HG03575 (cell line): ENCODE measurements around the gene RHOU.

Experiments
- ATAC-seq: cut with Tn5 transposase; IDR thresholded peaks from one replicate; pipeline ENCODE4 v1.9.1; 2021; ENCODE audit not compliant: unreplicated experiment, insufficient number of reproducible peaks, low FRiP score; ENCODE audit errors: extremely low read depth

The RHOU gene

DNA sequence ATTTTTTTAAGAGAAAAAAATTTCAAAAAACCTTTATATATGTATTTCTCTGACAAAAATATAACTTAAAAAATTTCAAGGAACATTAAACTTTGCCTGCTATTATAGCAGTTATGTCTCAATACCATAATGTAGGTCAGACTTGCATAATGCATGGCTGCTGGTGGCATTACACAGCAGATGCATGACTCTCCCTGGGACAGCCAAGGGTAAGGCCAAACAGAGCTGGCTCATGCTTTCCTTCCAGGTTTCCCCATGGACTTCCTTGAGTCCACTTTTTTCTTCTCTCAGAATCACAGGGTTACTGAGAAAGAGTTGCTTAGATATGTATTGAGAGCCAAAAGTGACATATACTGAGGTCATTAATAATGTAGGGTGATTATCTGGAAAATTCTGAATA lies 43.7 kb downstream of the RHOU start:
- no peak for ATAC-seq

DNA sequence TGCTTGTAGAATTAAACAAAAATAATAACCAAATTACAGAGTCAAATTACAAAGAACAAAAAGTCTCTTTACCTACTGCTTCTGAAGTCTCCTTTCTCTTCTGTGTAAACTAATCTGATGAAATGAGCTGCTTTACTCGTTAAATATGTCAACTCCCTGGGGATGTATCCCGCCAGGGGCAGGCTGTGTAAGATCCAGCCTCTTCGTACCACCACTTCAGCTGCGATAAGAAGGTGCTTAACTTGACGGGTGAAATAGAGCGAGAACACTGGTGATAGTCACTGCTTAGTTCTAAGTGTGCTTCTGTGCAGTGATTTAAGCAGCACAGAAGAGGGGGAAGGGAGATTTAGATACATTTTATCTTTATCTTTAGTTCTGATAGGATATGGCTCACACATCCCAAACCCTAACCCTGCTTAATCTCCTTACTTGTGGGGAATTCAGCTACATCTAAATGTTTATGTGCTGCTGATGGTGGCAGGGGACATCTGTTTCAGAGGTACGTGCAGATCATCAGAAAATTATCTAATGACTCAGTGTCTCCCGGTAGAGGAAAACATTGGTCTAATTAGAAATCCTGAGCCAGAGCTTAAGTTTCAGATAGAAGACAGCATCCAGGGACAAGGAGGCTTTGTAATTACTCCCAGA lies 46.0 kb downstream of the RHOU start:
- no peak for ATAC-seq

DNA sequence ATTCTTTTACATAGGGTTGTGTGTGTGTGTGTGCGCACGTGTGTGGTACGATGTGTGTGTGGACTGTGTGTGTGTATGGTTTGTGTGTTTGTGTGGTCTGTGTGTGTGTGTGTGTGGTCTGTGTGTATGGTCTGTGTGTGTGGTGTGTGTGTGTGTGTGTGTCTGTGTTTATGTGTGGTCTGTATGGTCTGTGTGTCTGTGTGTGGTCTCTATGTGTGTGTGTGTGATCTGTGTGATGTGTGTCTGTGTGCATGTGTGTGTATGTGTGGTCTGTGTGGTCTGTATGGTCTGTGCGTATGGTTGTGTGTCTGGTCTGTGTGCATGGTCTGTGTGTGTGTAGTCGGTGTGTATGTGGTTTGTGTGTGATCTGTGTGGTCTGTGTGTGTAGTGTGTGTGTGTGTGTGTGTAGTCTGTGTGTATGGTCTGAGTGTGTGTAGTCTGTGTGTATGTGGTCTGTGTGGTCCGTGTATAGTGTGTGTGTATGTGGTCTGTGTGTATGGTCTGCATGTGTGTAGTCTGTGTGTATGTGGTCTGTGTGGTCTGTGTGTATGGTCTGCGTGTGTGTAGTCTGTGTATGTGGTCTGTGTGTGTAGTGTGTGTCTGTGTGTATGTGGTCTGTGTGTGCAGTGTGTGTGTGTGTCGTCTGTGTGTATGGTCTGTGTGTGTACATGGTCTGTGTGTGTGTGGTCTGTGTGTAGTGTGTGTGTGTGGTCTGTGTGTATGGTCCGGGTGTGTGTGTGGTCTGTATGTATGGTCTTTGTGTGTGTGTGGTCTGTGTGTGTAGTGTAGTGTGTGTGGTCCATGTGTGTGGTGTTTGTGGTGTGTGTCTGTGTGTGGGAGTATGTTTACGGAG lies 46.8 kb downstream of the RHOU start:
- no peak for ATAC-seq

DNA sequence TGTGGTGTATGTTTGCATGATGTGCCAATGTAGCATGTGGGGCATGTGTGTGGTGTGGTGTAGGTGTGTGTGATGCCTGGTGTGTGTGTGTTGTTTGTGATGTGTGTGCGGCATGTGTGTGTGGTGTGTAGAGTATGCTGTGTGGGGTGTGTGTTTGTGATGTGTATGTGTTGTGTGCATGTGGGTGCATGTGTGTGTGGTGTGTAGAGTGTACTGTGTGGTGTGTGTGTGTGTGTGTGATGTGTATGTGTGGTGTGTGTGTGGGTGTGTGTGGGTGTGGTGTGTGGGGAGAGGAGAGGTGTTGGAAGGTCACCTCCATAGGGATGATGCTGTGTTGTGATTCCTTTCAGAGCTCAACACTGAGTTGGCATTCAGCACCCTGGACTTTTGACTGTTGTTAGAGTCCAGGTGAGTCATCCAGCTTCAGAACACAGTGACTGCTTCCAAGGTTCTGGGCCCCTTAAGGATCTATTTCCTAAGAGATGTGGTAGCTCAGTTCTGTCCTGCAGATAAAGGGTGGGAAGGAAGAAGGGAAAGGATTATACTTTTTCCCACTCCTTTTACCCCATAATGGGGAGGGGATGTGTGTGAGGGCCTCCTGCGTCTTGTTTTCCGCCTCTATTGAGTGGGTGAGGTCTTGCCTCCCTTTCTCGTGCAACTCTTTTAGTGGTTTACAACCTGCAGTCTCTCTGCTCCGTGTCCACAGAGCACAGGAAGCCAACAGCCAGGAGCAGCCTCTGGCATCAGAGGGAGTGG lies 47.6 kb downstream of the RHOU start:
- ATAC-seq, result no peak

DNA sequence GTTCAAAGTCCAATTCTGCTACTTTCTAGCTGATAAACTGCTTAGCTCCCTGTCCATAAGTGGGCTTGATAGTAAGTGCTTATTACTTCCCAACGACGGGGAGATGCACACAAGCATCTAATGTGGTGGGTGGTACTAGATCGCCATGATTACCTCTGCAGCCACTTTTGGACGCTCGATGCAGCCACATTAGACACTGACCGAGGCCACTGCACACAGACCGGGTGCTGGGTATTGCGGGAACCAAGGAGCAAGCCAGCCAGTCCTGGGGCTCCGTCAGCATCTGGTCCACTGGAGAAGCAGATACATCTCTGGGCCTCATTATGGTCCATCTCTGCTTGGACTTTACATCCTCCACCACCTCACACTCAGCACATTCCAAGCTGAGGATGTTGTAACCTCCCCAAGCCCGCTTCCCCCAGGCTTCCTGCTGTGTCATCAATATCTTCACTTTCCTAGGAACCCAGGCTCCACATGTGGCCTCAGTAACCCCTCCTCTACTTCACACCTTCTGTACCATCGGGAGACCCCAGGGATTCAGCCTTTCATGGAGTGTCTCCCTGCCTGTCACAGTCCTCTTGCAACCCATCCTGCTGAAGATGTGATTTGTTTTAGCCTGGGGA lies 48.2 kb downstream of the RHOU start:
- ATAC-seq, result no peak

- ATAC-seq, result no peak
These were observed 48.9 kb downstream of the RHOU start for GRCh38 chr1:228784181-228784580.

- ATAC-seq, result no peak
These were observed 50.4 kb downstream of the RHOU start for GRCh38 chr1:228785366-228786330.

DNA sequence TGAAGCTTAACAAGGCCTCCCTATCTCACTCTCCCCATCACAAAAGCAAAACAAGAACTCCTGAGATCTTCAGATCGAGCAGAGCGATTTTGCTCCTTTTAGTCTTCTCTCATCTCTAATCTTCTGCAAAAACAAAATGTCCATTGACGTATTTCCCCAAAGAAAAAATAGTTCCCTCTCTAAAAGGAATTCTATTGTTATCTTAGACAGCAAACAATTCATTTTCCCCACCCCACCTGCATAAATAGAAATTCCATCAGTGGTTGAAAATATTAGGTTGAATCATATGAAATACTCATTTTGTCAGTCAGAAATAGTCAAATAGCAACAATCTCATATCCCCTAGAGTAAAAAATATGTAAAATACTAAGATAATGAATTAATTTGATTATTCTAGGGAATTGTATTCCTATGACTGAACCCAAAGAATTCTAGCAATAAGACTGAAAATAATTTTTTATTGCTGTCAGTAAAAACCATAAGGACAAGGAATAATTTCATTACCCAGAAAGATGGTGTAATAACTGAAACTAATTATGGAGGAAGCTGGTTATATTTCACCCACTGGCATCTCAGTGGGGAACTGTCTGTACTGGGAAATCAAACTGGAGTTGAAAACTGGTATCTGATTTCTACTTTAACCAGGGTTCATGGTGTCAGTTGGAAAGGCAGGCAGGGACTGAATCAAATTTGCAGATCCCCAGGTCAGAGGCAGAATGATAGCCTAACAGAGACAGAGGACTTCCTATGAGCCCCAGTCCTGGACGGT lies 51.3 kb downstream of the RHOU start:
- ATAC-seq, result no peak

- no peak for ATAC-seq
These were observed 56.5 kb downstream of the RHOU start for GRCh38 chr1:228791791-228792190.

GRCh38 chr1:228792601-228793000 lies 57.3 kb downstream of the RHOU start:
- no peak for ATAC-seq

GRCh38 chr1:228793032-228793431 lies 57.8 kb downstream of the RHOU start:
- no peak for ATAC-seq

DNA sequence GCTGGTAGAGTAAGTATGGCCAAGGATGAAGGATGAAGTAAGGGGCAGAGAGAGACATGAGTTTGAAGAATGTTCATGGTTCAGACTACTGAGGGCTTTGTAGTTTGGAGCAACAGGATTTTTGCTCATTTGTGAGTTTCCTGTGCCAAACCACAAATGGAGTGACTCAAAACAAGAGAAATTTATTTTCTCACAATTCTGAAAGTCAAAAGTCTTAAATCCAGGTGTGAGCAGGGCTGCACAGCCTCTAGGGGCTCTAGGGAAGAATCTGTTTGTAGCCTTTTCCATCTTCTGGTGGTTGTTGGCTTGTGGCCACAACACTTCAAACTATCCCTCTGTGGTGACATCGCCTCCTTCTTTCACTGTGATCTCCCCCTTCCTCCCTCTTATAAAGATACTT lies 58.9 kb downstream of the RHOU start:
- no peak for ATAC-seq

- no peak for ATAC-seq
These were observed 59.5 kb downstream of the RHOU start for GRCh38 chr1:228794810-228795209.

- no peak for ATAC-seq
These were observed 60.3 kb downstream of the RHOU start for GRCh38 chr1:228795596-228795995.
